Naive thymus-derived CD8-positive, alpha-beta T cell (primary cell): Measurements from ENCODE around the gene PEX16. TPM values are rescaled to one million over a fixed set of nuclear protein-coding genes. Genes with fewer than 3 reads are reported as not detected.
"Not testable (repeated sequence)": the region's sequence is repeated elsewhere in the genome, so short reads cannot be mapped to it uniquely, and the experiment has no call there.

Experiments
- ATAC-seq, 2 donors: fragments of 150-1000 bp; cut with Tn5 transposase in 1 of 2; sonication (Bioruptor Pico), chemical (Tn5 transposase) in 1 of 2; 1 replicate in 1 of 2; 2 replicates in 1 of 2; pipeline ENCODE4 v1.10.0; 2021; ENCODE audit warnings: mild to moderate bottlenecking in 2 of 2, moderate library complexity in 2 of 2
- POLR2A ChIA-PET: fragments of 350-600 bp; sonication (Branson Sonifier 250); formaldehyde crosslinking; loops from one replicate; lab custom pipeline; 2021; ENCODE audit warnings: antibody characterized with exemption; lab: Charles Lee
- DNase-seq, 10 donors: peaks; one replicate each; pipeline versions ENCODE4 v3.0.0 to v3.0.0-alpha.2; 2020 to 2022
- H3K27ac Mint-ChIP-seq, 10 donors: one replicate each; pipeline ENCODE4 v1.8.0; 2020 to 2022; ENCODE audit warnings: mild to moderate bottlenecking in 10 of 10, mixed read lengths in 10 of 10, moderate library complexity in 4 of 10, inconsistent platforms in 1 of 10
- H3K27me3 Mint-ChIP-seq, 5 donors: one replicate each; pipeline ENCODE4 v1.8.0; 2021 to 2022; ENCODE audit warnings: mixed read lengths in 5 of 5
- H3K36me3 Mint-ChIP-seq, 3 donors: one replicate each; pipeline ENCODE4 v1.8.0; 2020 to 2022; ENCODE audit warnings: mixed read lengths in 3 of 3, mild to moderate bottlenecking in 2 of 3, inconsistent platforms in 1 of 3
- H3K4me1 Mint-ChIP-seq, 4 donors: one replicate each; pipeline ENCODE4 v1.8.0; 2021 to 2022; ENCODE audit warnings: mixed read lengths in 4 of 4
- H3K4me3 Mint-ChIP-seq, 10 donors: one replicate each; pipeline ENCODE4 v1.8.0; 2020 to 2022; ENCODE audit warnings: mild to moderate bottlenecking in 10 of 10, mixed read lengths in 10 of 10, moderate library complexity in 6 of 10, inconsistent platforms in 1 of 10
- H3K9me3 Mint-ChIP-seq, 9 donors: one replicate each; pipeline ENCODE4 v1.8.0; 2020 to 2022; ENCODE audit warnings: mixed read lengths in 9 of 9, mild to moderate bottlenecking in 3 of 9, inconsistent platforms in 1 of 9, moderate library complexity in 1 of 9
- polyA plus RNA-seq, 3 donors: library from polyadenylated mRNA; unstranded; fragments of 300-500 nt; fragmentation: Illumina TruSeq; gene quantifications; one replicate each; pipeline ENCODE4 v1.2.3, GENCODE V29; 2021
- total RNA-seq, 8 experiments: library from RNA in 2 of 8; stranded (reverse) in 2 of 8; gene quantifications; one replicate each; pipeline ENCODE4 v1.2.3 and lab custom pipeline; 2021 to 2026

Gene PEX16
- total and polyA plus RNA-seq, 5 experiments from 2014 or later = 46.1 to 74.1 (median 54.1) TPM

DNA sequence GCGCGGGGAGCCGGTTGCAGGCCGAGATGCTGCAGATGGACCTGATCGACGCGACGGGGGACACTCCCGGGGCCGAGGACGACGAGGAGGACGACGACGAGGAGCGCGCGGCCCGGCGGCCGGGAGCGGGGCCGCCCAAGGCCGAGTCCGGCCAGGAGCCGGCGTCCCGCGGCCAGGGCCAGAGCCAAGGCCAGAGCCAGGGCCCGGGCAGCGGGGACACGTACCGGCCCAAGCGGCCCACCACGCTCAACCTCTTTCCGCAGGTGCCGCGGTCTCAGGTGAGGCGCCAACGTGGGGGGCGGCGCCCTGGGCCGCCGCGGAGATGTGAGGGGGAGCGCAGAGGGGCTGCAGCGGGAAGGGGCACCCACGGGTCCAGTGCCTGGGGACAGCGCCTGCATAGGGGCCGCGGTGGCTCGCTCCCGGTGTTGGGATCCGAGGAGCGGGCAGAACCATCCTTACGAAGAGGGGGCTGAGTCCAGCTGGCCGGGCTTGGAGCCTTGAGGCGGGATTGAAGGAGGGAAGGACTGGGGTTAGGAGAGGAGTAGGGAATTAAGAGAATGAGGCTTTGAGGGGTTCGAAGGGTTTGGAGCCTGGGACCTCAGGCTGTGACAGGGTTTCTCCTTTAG lies 17.4 kb downstream of the PEX16 start:
- ATAC-seq = peak; percentile 11 to 18
- peak overlapping the region; percentile 53 to 80 (median 70) for H3K4me3 Mint-ChIP-seq
- not testable (repeated sequence) for DNase-seq, H3K36me3 Mint-ChIP-seq, H3K9me3 Mint-ChIP-seq
- H3K27ac Mint-ChIP-seq = peak overlapping the region in 5 of 10 donors; percentile 20 to 82 (median 47)
- POLR2A ChIA-PET = interaction anchor here (1.0 to 1.1 kb wide), 2 partner anchors 15 to 17 kb away, joined by 3 to 5 read pairs; partner anchors contain the start of gene PEX16
- peaks cover 2 to 19% (median 10%) of the 10 kb centered on the region in 4 donors for H3K4me1 Mint-ChIP-seq
- peaks cover 3 to 37% (median 7%) of the 10 kb centered on the region in 5 donors for H3K27me3 Mint-ChIP-seq

DNA sequence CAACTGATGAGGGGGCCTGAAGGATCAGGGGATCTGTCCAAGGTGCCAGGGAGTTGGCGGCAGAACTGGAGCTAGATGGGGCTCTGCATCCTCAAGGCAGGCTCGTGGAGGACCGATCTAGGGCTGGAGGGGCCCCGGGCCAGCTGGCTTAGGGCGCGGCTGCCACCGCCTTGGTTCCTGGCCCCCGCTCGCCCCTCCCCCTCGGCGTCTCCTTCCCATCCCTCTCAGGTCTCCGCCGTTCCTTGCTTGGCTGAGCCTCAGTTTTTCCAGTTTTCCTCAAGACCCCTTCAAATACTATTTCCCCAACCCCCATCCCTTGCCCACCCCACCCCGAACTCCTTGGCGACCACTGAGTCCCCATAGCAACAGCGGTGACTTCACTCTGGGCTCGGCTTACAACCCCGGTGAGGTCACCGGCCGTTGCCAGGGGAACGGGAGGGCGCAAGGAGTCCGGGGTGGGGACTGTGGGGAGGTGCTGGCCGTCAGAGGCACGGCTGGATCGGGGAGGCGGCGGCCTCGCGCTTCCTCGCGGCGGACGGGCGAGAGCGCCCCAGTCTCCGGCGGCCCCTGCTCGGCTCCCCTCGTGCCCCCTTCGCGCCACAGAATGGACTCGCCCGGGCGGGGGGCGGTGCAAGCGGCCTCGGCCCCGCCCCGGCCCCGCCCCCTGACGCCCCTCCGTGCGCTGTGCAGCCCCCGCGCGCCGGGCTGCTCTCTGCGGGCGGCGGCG lies 18.1 kb downstream of the PEX16 start:
- POLR2A ChIA-PET = interaction anchor here (0.7 kb wide), 1 partner anchor 55 kb away, joined by 4 read pairs; no protein-coding TSS in a partner anchor
- Mint-ChIP-seq H3K4me1 (peaks cover 5 to 17% (median 9%) of the 10 kb centered on the region in 4 donors), H3K36me3 (no peaks in the 10 kb centered on the region), H3K27me3 (peaks cover 10 to 44% (median 13%) of the 10 kb centered on the region in 5 donors), H3K27ac (peak overlapping the region in 6 of 10 donors; percentile 18 to 80 (median 44)), H3K9me3 (no peaks in the 10 kb centered on the region), H3K4me3 (peak overlapping the region; percentile 50 to 80 (median 74))
- peak; percentile 53 to 89 (median 65) for DNase-seq
- peak; percentile 78 to 81 for ATAC-seq

- no peak for ATAC-seq
- peaks cover 11 to 49% (median 16%) of the 10 kb centered on the region in 5 donors for H3K27me3 Mint-ChIP-seq
Measured at GRCh38 chr11:45899086-45899447, 18.6 kb downstream of the PEX16 start.

GRCh38 chr11:45897556-45897955 lies 20.1 kb downstream of the PEX16 start:
- H3K27me3 Mint-ChIP-seq = peaks cover 14 to 62% (median 24%) of the 10 kb centered on the region in 5 donors
- DNase-seq (no peak), ATAC-seq (no peak)
- H3K9me3 Mint-ChIP-seq = no peaks in the 10 kb centered on the region
- no peak overlapping the region for H3K4me3 Mint-ChIP-seq
- H3K36me3 Mint-ChIP-seq = no peaks in the 10 kb centered on the region
- peaks cover 4 to 17% (median 7%) of the 10 kb centered on the region in 4 donors for H3K4me1 Mint-ChIP-seq
- no peak overlapping the region for H3K27ac Mint-ChIP-seq
- POLR2A ChIA-PET = no interaction called here

More at GRCh38 chr11:45899086-45899447, 18.6 kb downstream of the PEX16 start:
- H3K4me3 Mint-ChIP-seq = peak overlapping the region; percentile 50 to 80 (median 74)
- peak overlapping the region in 4 of 10 donors; percentile 18 to 80 (median 48) for H3K27ac Mint-ChIP-seq
- H3K36me3 Mint-ChIP-seq = no peaks in the 10 kb centered on the region
- POLR2A ChIA-PET = interaction anchor here (0.7 kb wide), 1 partner anchor 54 kb away, joined by 4 read pairs; no protein-coding TSS in a partner anchor
- H3K4me1 Mint-ChIP-seq = peaks cover 5 to 17% (median 7%) of the 10 kb centered on the region in 4 donors
- DNase-seq = no peak
- no peaks in the 10 kb centered on the region for H3K9me3 Mint-ChIP-seq

DNA sequence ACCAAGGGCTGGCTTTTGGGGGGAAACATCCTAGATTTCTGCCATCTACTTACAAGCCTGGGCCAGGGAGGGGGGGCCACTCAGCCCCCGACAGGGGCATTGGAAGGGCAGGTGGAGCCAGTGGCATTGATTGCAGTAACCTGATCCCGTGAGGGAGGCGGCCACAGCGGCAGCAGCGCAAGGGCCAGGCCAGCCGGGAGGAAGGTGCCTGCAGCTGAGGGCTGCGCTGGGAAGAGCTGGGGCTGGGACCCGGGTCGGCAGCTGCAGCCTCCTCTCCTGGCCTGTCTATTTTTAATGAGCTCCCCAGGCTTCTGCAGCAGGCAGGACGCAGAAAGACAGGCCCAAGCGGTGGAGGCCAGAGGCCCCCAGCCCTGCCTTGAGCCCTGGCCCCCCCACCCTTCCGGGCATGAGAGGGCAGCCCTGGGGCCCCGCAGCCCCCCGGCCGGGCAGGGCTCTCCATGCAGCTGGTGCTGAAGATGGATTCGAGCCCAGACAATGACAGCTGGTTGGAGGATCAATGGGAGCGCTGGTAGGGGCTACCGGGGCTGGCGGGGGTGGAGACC lies 21.2 kb downstream of the PEX16 start:
- Mint-ChIP-seq H3K9me3 (no peaks in the 10 kb centered on the region), H3K4me1 (peaks cover 4 to 17% (median 7%) of the 10 kb centered on the region in 4 donors), H3K36me3 (no peaks in the 10 kb centered on the region), H3K27me3 (peaks cover 14 to 65% (median 28%) of the 10 kb centered on the region in 5 donors), H3K27ac (peak overlapping the region in 1 of 10 donors; percentile 67), H3K4me3 (no peak overlapping the region)
- DNase-seq (no peak), ATAC-seq (no peak)
- POLR2A ChIA-PET = no interaction called here

GRCh38 chr11:45895553-45896259 lies 22.0 kb downstream of the PEX16 start:
- Mint-ChIP-seq H3K27ac (no peak overlapping the region), H3K4me1 (peaks cover 3 to 15% (median 8%) of the 10 kb centered on the region in 4 donors), H3K27me3 (peaks cover 15 to 70% (median 31%) of the 10 kb centered on the region in 5 donors), H3K9me3 (no peaks in the 10 kb centered on the region), H3K36me3 (no peaks in the 10 kb centered on the region), H3K4me3 (no peak overlapping the region)
- POLR2A ChIA-PET = no interaction called here
- ATAC-seq (no peak), DNase-seq (no peak)

DNA sequence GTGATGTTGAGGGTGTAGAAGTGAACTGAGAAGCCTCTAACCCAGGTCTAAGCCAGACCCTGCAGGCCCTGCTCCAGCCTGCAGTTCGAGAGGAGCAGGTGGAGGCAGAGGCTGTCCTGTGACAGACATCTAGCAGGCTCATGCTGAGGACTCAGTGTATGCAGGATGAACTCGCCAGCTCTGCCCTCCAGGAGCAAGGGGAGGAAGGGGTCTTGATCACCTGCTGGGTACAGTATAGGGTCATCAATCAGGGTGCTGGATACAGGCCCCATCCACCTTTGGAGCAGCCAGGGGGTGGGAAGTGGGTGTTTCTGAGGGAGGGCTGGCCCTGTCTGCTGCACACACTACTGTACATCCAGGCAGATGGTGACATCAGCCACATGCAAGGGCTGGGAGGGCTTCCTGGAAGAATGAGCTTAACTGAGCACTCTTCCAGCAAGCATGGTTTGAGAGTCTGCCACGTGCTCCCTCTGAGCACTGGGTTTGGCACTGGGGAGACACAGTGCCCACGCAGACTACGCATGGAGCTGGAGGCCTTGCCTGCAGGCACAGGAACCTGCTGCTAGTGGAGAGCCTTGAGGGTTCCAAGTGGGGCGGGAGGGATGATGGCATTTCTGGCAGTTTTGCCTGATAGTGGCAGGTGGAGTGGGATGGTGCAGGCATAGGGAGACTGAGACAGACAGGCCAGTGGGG lies 23.0 kb downstream of the PEX16 start:
- ATAC-seq (no peak), DNase-seq (no peak)
- H3K27ac Mint-ChIP-seq = peak overlapping the region in 1 of 10 donors; percentile 26
- POLR2A ChIA-PET = no interaction called here
- H3K4me1 Mint-ChIP-seq = peaks cover 0 to 11% (median 7%) of the 10 kb centered on the region in 4 donors
- H3K27me3 Mint-ChIP-seq = peaks cover 13 to 71% (median 35%) of the 10 kb centered on the region in 5 donors
- H3K4me3 Mint-ChIP-seq = no peak overlapping the region
- H3K9me3 Mint-ChIP-seq = no peaks in the 10 kb centered on the region
- peaks cover 0 to 4% (median 0%) of the 10 kb centered on the region in 3 donors for H3K36me3 Mint-ChIP-seq

DNA sequence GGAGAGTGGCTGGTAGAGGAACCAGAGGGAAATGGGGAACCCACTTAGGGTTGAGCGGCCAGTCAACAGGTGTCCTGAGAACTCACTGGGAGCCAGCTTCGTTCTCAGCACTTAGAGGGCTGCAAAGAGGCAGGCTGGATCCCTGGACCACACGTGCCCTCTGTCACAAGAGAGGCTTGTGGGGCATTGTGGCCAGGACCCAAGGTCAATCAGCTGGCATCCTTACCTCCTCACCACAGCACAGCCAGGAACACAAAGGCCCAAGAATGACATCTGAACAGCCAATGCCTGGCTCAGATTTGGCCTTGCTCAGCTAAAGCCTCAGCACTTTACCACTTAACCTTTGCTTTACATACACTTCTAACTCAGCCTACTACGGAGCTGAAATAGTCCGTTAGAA lies 24.8 kb downstream of the PEX16 start:
- DNase-seq (no peak), ATAC-seq (no peak)
- H3K27me3 Mint-ChIP-seq = peaks cover 15 to 62% (median 36%) of the 10 kb centered on the region in 5 donors
- no peak overlapping the region for H3K4me3 Mint-ChIP-seq
- peaks cover 0 to 6% (median 0%) of the 10 kb centered on the region in 4 donors for H3K4me1 Mint-ChIP-seq
- POLR2A ChIA-PET = interaction anchor here (1.2 kb wide), 1 partner anchor 25 kb away, joined by 3 read pairs; the partner anchor contains the start of gene PEX16
- no peaks in the 10 kb centered on the region for H3K9me3 Mint-ChIP-seq
- peak overlapping the region in 2 of 10 donors; percentile 10 to 73 for H3K27ac Mint-ChIP-seq
- H3K36me3 Mint-ChIP-seq = peaks cover 0 to 4% (median 0%) of the 10 kb centered on the region in 3 donors

- H3K4me1 Mint-ChIP-seq = peaks cover 0 to 6% (median under 1%) of the 10 kb centered on the region in 4 donors
- H3K9me3 Mint-ChIP-seq = no peaks in the 10 kb centered on the region
- ATAC-seq (no peak), DNase-seq (no peak)
- H3K27me3 Mint-ChIP-seq = peaks cover 13 to 52% (median 35%) of the 10 kb centered on the region in 5 donors
- H3K27ac Mint-ChIP-seq = peak overlapping the region in 1 of 10 donors; percentile 60
- POLR2A ChIA-PET = no interaction called here
- peaks cover 0 to 4% (median 0%) of the 10 kb centered on the region in 3 donors for H3K36me3 Mint-ChIP-seq
- H3K4me3 Mint-ChIP-seq = no peak overlapping the region
Measured at GRCh38 chr11:45890886-45891550, 26.7 kb downstream of the PEX16 start.

DNA sequence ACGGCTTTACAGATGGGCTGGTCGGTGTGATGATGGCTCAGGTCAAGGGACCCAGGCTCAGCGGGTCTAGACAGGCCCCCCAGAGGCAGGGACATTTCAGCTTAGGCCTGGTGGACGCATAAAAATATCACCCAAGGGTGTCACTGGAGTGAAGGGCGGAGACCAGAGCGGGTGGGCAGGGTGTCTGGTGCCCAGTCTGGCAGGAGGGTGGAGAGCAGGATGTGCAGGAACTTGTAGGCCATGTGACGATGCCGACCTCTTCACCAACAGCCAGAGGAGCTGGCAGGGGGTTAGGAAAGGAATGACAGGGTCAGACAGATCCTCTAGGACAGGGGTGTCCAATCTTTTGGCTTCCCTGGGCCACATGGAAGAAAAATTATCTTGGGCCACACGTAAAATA lies 27.7 kb downstream of the PEX16 start:
- POLR2A ChIA-PET = no interaction called here

DNA sequence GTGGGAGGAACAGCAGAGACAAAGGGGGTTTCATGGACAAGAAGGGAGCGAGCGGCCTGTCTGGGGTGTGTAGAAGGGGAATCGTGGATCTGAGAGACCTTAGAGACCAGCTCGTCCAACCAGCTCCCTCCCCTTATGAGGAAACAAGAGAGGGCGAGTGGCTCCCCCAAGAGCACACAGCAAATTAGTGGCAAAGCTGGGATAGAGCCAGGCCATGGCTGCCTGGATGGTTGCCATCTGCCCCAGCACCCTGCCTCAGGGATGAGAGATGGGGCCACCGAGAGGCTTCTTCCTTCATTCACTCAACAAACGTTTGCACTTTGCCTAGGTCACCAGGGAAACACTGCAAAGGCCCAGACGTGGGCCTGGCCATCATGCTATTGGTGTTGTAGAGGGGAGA lies 28.1 kb downstream of the PEX16 start:
- H3K9me3 Mint-ChIP-seq = no peaks in the 10 kb centered on the region
- peaks cover 0 to 4% (median 0%) of the 10 kb centered on the region in 3 donors for H3K36me3 Mint-ChIP-seq
- ATAC-seq (no peak), DNase-seq (no peak)
- peaks cover 7 to 8% (median 8%) of the 10 kb centered on the region in 4 donors for H3K4me1 Mint-ChIP-seq
- peak overlapping the region in 1 of 10 donors; percentile 10 for H3K27ac Mint-ChIP-seq
- H3K4me3 Mint-ChIP-seq = no peak overlapping the region
- H3K27me3 Mint-ChIP-seq = peaks cover 8 to 47% (median 27%) of the 10 kb centered on the region in 5 donors
- POLR2A ChIA-PET = no interaction called here

More for the DNA sequence above, 27.7 kb downstream of the PEX16 start:
- Mint-ChIP-seq H3K4me1 (peaks cover 3 to 7% (median 4%) of the 10 kb centered on the region in 4 donors), H3K36me3 (peaks cover 0 to 4% (median 0%) of the 10 kb centered on the region in 3 donors), H3K4me3 (no peak overlapping the region), H3K27me3 (peaks cover 12 to 47% (median 29%) of the 10 kb centered on the region in 5 donors), H3K27ac (no peak overlapping the region), H3K9me3 (no peaks in the 10 kb centered on the region)
- ATAC-seq = no peak
- no peak for DNase-seq
